HG03064 (cell line): ENCODE results near the gene ALCAM.

Experiments
- ATAC-seq: cut with Tn5 transposase; IDR thresholded peaks from one replicate; pipeline ENCODE4 v1.9.1; 2021; ENCODE audit warnings: low read depth; ENCODE audit not compliant: unreplicated experiment

ALCAM gene

DNA sequence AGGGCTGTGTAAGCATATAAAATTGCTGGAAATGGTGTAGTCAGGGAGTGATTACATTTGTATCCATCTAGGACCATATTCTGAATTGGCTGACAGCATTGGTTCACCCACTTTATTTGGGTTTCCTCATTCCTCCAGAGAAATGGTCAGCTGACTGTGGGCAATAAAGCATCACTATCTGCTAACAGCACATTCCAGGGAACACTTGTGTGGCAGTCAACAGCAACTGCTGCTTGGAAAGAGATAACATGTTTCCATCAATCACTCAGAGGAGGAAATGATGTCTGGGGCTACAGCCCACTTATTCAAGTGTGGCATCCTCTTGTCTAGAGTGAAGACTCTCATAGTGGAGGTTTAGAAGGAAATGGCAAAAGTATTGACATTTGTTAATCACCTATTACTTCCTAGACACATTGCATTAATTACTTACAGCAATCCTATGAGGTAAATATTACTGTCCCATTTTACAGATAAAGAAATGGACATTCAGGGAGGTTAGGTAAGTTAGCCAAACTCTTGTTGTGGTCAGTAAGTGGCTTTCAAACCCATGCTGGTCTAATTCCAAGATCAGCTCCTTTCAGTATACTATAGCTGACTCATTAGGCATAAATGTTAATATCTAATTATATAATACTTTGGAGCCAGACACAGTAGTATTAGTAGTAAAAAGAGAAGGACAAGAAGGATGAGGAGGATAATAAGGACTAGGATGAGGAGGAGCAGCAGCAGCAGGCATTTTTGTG, 247.8 kb downstream of the ALCAM start:
- ATAC-seq, result no peak

DNA sequence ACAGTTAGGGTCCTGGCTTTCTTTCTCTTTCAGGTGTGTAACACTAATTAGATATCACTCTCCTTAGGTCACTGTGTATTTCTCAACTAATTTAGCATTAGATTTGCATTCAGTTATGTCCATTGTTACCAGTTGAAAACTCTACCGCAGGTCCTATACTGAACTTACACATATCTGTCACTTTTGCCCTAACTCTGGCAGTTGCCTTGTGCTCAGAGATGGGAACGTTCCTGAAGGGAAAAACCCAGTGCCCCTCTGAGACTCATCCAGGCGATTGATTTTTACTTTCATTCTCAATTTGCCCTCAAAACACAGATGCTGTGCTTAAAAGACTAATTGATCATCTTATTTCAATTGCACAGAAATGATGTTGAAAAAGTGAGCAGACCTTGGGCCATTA, 249.1 kb downstream of the ALCAM start:
- ATAC-seq, result no peak

GRCh38 chr3:105616374-105617121, 249.8 kb downstream of the ALCAM start:
- ATAC-seq, result no peak

DNA sequence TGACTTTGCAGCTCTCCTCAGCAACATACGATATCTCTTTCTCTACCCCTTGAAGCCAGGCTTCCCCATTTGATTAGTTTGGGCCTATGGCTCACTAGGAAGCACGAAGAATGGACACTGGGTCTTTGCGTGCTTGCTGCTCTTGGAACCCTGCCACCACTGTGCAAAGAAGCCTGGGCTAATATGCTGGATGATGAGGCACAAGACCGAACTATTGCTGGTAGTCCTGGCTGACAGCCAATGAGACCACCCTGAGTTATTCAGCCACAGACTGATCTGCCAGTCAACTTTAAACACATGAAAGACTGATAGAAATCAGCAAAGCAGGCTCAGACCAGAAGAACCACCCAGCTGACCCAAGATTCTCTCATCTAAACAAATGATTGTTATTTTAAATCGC, 251.8 kb downstream of the ALCAM start:
- ATAC-seq, result no peak

DNA sequence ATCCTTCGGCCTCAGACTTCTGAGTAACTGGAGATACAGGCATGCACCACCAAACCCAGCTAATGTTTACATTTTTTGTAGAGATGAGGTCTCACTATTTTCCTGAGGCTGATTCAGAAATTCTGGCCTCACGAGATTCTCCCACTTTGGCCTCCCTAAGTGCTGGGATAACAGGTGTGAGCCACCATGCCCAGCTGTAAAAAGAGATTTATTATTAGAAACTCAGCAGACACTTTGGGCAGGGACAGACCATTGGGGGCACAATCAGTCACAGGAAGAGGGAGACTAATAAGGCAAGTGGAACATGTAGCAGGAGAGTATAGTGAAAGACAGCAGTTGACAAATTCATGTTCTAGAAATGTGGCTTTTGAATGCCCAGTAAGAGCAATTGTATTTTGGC, 252.9 kb downstream of the ALCAM start:
- ATAC-seq, result no peak

DNA sequence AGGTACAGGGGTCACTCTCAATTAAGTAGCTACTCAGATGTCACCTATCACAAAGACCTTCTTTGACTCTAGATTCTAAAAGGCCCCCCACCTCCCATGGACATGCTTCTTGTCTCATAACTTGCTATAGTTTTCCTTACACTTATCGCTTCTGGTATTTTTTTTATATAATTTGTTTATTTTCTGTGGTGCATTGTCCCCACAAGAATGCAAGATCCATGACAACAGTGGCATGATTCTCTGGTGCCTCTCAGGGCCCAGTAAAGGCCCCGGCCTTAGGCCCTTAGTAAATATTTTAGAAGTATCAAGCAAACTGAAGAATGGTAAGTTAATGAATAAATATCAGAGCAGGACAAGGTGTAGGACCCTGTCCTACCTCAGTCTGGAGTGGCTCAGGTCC, 253.5 kb downstream of the ALCAM start:
- ATAC-seq, result no peak

GRCh38 chr3:105622169-105622568, 255.5 kb downstream of the ALCAM start:
- ATAC-seq, result no peak
